Measurements from ENCODE around the gene MAP3K2. TPM values are rescaled to one million over a fixed set of nuclear protein-coding genes. Genes with fewer than 3 reads are reported as not detected.

Gene MAP3K2
- total RNA-seq, 1 experiment from 2014 or later, result 38.7 TPM

DNA sequence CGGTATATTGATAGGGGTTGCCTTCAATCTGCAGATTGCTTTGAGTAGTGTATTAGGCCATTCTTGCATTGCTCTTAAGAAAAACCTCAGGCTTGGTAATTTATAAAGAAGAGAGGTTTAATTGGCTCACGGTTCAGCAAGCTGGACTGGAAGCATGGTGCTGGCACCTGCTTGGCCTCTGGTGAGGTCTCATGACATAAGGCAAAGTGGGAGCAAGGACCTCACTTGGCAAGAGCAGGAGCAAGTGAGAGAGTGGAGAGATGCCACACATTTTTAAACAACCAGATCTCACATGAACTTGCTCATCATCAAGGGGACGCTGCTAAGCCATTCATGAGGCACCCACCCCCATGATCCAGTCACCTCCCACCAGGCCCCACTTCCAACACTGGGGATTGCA lies 4.9 kb downstream of the MAP3K2 start:
- no peak overlapping the region for H3K4me3 ChIP-seq (ENCODE audit: low read depth, low read length)
- intact Hi-C loops (cut with micrococcal nuclease; ENCODE audit: unreplicated experiment), result no loop called here
- Mint-ChIP-seq H3K4me1 (ENCODE audit: low read depth, unreplicated experiment) (peaks cover 15% of the 10 kb centered on the region), H3K36me3 (ENCODE audit: insufficient read depth, unreplicated experiment) (peaks cover 12% of the 10 kb centered on the region), H3K27ac (ENCODE audit: unreplicated experiment) (no peak overlapping the region), H3K27me3 (ENCODE audit: insufficient read depth, unreplicated experiment) (no peaks in the 10 kb centered on the region), H3K9me3 (ENCODE audit: unreplicated experiment) (peaks cover 5% of the 10 kb centered on the region), H3K4me3 (ENCODE audit: unreplicated experiment) (no peak overlapping the region)
- POLR2A ChIA-PET, result no interaction called here
- CTCF ChIA-PET, result no interaction called here
- no peak for DNase-seq
- H3K9me3 ChIP-seq, result 0 out of 2 replicates have a peak, but pooled peaks cover 3% of the 10 kb centered on the region
- H3K4me1 ChIP-seq, result peaks cover 14% of the 10 kb centered on the region
- H3K36me3 ChIP-seq (ENCODE audit: control insufficient read depth, insufficient read depth, low read length), result no peaks in the 10 kb centered on the region
- no peak for TF ChIP-seq CTCF (IDR thresholded peaks at IDR 0.05; ENCODE audit: insufficient read depth in 1 of 2, low read depth in 1 of 2, low read length in 1 of 2, severe bottlenecking in 1 of 2, unreplicated experiment in 1 of 2)
- BruUV-seq (replicated peaks), result no TSS peak
- H3K27me3 ChIP-seq (replicated peaks; ENCODE audit: control insufficient read depth, insufficient read depth, low read length), result no peaks in the 10 kb centered on the region

GRCh38 chr2:127381762-127382161 lies 6.0 kb downstream of the MAP3K2 start:
- Histone ChIP-seq H3K27me3 (replicated peaks; ENCODE audit: control insufficient read depth, insufficient read depth, low read length) (no peaks in the 10 kb centered on the region), H3K36me3 (ENCODE audit: control insufficient read depth, insufficient read depth, low read length) (no peaks in the 10 kb centered on the region), H3K4me1 (peaks cover 14% of the 10 kb centered on the region), H3K9me3 (peaks cover 5% of the 10 kb centered on the region; the same call in 1 of the 2 replicates), H3K4me3 (ENCODE audit: low read depth, low read length) (no peak overlapping the region)
- Mint-ChIP-seq H3K27ac (ENCODE audit: unreplicated experiment) (no peak overlapping the region), H3K4me3 (ENCODE audit: unreplicated experiment) (no peak overlapping the region), H3K36me3 (ENCODE audit: insufficient read depth, unreplicated experiment) (peaks cover 1% of the 10 kb centered on the region), H3K27me3 (ENCODE audit: insufficient read depth, unreplicated experiment) (no peaks in the 10 kb centered on the region), H3K4me1 (ENCODE audit: low read depth, unreplicated experiment) (peaks cover 13% of the 10 kb centered on the region), H3K9me3 (ENCODE audit: unreplicated experiment) (peaks cover 10% of the 10 kb centered on the region)
- no TSS peak for BruUV-seq (replicated peaks)
- CTCF ChIA-PET, result no interaction called here
- no peak for DNase-seq
- intact Hi-C loops (cut with micrococcal nuclease; ENCODE audit: unreplicated experiment), result no loop called here
- no peak for TF ChIP-seq CTCF (IDR thresholded peaks at IDR 0.05; ENCODE audit: insufficient read depth in 1 of 2, low read depth in 1 of 2, low read length in 1 of 2, severe bottlenecking in 1 of 2, unreplicated experiment in 1 of 2)
- POLR2A ChIA-PET, result no interaction called here

GRCh38 chr2:127379712-127380355 lies 7.9 kb downstream of the MAP3K2 start:
- peaks cover 19% of the 10 kb centered on the region for H3K9me3 ChIP-seq
- H3K36me3 ChIP-seq (ENCODE audit: control insufficient read depth, insufficient read depth, low read length), result no peaks in the 10 kb centered on the region; the same call in 1 of the 2 replicates
- H3K4me3 ChIP-seq (ENCODE audit: low read depth, low read length), result no peak overlapping the region
- no peak for DNase-seq
- no peaks in the 10 kb centered on the region for H3K27me3 Mint-ChIP-seq (ENCODE audit: insufficient read depth, unreplicated experiment)
- POLR2A ChIA-PET, result no interaction called here
- peaks cover 26% of the 10 kb centered on the region for H3K9me3 Mint-ChIP-seq (ENCODE audit: unreplicated experiment)
- H3K27me3 ChIP-seq (replicated peaks; ENCODE audit: control insufficient read depth, insufficient read depth, low read length), result no peaks in the 10 kb centered on the region
- no TSS peak for BruUV-seq (replicated peaks)
- H3K4me3 Mint-ChIP-seq (ENCODE audit: unreplicated experiment), result no peak overlapping the region
- intact Hi-C loops (cut with micrococcal nuclease; ENCODE audit: unreplicated experiment), result no loop called here
- peaks cover 6% of the 10 kb centered on the region for H3K36me3 Mint-ChIP-seq (ENCODE audit: insufficient read depth, unreplicated experiment)
- CTCF ChIA-PET, result no interaction called here
- H3K4me1 ChIP-seq, result no peaks in the 10 kb centered on the region
- no peak for TF ChIP-seq CTCF (IDR thresholded peaks at IDR 0.05; ENCODE audit: insufficient read depth in 1 of 2, low read depth in 1 of 2, low read length in 1 of 2, severe bottlenecking in 1 of 2, unreplicated experiment in 1 of 2)
- peaks cover 6% of the 10 kb centered on the region for H3K4me1 Mint-ChIP-seq (ENCODE audit: low read depth, unreplicated experiment)
- H3K27ac Mint-ChIP-seq (ENCODE audit: unreplicated experiment), result no peak overlapping the region

Data from Caco-2 (cell line).